Pancreas (tissue), 10 donors: ENCODE data around the gene GPRC5B. TPM values are rescaled to one million over a fixed set of nuclear protein-coding genes. Genes with fewer than 3 reads are reported as not detected.

Source experiments
- ATAC-seq, 4 donors: fragments of 200-7000 bp; cut with Tn5 transposase; one replicate each; pipeline versions ENCODE4 v1.8.0 to v1.9.1; 2020; ENCODE audit warnings: mild to moderate bottlenecking in 4 of 4, moderate library complexity in 4 of 4
- DNase-seq, 6 donors: peaks; one replicate each; pipeline ENCODE4 v3.0.0-alpha.2; 2020
- FAIRE-seq: peaks from 2 replicates; lab custom pipeline; 2012; peaks lifted over from hg19 to GRCh38; lab: Jason Lieb, UNC
- H3K27ac ChIP-seq, 4 donors: fragments of 200-600 bp; sonication (generic); 1 replicate in 3 of 4; 2 replicates in 1 of 4; pipeline versions ENCODE4 v1.5.0 to v1.8.0; 2020
- H3K27me3 ChIP-seq, 4 donors: fragments of 200-600 bp; one replicate each; pipeline ENCODE4 v1.8.0; 2021
- H3K36me3 ChIP-seq, 3 donors: fragments of 200-600 bp; sonication (generic) in 1 of 3; one replicate each; pipeline versions ENCODE4 v1.5.0 to v1.8.0; 2020 to 2021
- H3K4me1 ChIP-seq, 3 donors: fragments of 200-600 bp; one replicate each; pipeline ENCODE4 v1.8.0; 2021
- H3K4me3 ChIP-seq, 4 donors: fragments of 200-600 bp; sonication (generic) in 2 of 4; one replicate each; pipeline versions ENCODE4 v1.5.0 to v1.8.0; 2020 to 2021
- H3K9me3 ChIP-seq, 4 donors: fragments of 200-600 bp; one replicate each; pipeline ENCODE4 v1.8.0; 2021
- WGBS, 2 donors: extraction: QIAGEN DNeasy Blood & Tissue Kit; methylation state at CpG; one replicate each; pipeline ENCODE4 v1.1.7; 2013; 5-methylcytosine and 5-hydroxymethylcytosine counted together
- intact Hi-C, 3 donors: fragments of 100-400 bp; cut with DNase I; formaldehyde crosslinking; loops; one replicate each; pipeline versions ENCODE4 v1.11.1 to v1.14.2; 2022
- polyA plus RNA-seq, 2 donors: library from polyadenylated mRNA; stranded (reverse); fragments of 200-250 nt; gene quantifications; one replicate each; pipeline ENCODE4 v1.2.3, GENCODE V29; 2013
- total RNA-seq, 6 donors: library from RNA; stranded (reverse); fragmentation: NEBNext Ultra II Directional in 4 of 6; extraction: Animal tissue kit (Norgen Biotek cat#: 25700) in 4 of 6; gene quantifications; one replicate each; pipeline versions ENCODE4 v1.2.1 to v1.2.4, GENCODE V29; 2021 to 2023
- TF ChIP-seq, protein P1 (sequence below), 4 donors: fragments of 200-600 bp; sonication (generic) in 3 of 4; IDR thresholded peaks; one replicate each; pipeline versions ENCODE4 v1.5.0 to v1.8.0; 2021; ENCODE audit warnings: antibody characterized with exemption in 4 of 4
- donor health status: healthy with polysubstance abuse.
- donor health status: DM: no; HTN: no; CAD: no; lungs with moderate emphysema.
- donor health status: DM: no; HTN: no; CAD: no.
- donor health status: control.
- donor health status: control.
- donor health status: Bipolar disorder and iron deficiency.
- donor health status: DM: yes; HTN: yes; CAD: no.
- donor health status: DM: no; HTN: no; CAD: no.
- donor health status: DM: no; HTN: no; CAD: no.
- donor health status: DM: yes; HTN: yes; CAD: no.

GPRC5B gene
- total and polyA plus RNA-seq, 8 donors, result 20.0 to 95.5 (median 27.4) TPM

DNA sequence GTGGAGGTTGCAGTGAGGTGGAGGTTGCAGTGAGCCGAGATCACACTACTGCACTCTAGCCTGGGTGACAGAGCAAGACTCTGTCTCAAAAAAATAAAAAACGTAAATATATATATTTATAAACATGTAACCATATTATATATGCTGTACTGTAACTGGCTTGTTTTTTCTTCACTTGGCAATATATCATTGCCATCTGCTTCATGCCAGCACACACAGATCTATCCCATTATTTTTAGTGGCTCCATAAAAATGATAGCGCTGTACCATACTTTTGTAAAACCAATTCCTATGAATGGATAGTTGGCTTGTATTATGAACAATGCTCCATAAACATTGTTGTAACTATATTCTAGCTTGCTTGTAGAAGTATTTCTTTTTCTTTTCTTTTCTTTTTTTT, 49.5 kb downstream of the GPRC5B start:
- DNase-seq (no peak), FAIRE-seq (no peak), ATAC-seq (no peak)
- intact Hi-C loops, result no loop called here
- Histone ChIP-seq H3K27me3 (no peaks in the 10 kb centered on the region), H3K27ac (no peak overlapping the region), H3K36me3 (no peaks in the 10 kb centered on the region), H3K9me3 (no peaks in the 10 kb centered on the region), H3K4me1 (no peaks in the 10 kb centered on the region), H3K4me3 (no peak overlapping the region)
- WGBS, 2 donors, result 91 to 92% methylated on average over 3 of the region's 3 CpGs
- TF ChIP-seq, protein P1, sequence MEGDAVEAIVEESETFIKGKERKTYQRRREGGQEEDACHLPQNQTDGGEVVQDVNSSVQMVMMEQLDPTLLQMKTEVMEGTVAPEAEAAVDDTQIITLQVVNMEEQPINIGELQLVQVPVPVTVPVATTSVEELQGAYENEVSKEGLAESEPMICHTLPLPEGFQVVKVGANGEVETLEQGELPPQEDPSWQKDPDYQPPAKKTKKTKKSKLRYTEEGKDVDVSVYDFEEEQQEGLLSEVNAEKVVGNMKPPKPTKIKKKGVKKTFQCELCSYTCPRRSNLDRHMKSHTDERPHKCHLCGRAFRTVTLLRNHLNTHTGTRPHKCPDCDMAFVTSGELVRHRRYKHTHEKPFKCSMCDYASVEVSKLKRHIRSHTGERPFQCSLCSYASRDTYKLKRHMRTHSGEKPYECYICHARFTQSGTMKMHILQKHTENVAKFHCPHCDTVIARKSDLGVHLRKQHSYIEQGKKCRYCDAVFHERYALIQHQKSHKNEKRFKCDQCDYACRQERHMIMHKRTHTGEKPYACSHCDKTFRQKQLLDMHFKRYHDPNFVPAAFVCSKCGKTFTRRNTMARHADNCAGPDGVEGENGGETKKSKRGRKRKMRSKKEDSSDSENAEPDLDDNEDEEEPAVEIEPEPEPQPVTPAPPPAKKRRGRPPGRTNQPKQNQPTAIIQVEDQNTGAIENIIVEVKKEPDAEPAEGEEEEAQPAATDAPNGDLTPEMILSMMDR (IDR thresholded peaks at IDR 0.05), result no peak

DNA sequence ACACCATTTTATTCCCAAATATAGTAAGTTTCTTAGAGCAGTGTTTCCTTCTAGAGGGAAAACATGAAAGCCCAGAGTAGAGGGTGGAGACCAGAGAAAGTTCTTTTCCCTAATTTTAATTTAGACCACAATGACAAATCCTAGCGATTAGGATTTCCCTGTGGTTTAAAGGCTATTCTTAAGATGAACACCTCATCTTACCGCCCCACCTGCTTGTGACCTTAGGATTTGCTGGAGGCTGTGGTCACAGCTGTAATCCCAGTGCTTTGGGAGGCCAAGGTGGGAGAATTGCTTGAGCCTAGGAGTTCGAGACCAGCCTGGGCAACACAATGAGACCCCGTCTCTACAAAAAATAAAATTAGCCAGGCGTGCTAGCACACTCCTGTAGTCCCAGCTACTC, 51.1 kb downstream of the GPRC5B start:
- WGBS, 2 donors, result 93 to 95% methylated on average over 5 of the region's 5 CpGs
- no peak for DNase-seq
- H3K9me3 ChIP-seq, result no peaks in the 10 kb centered on the region
- TF ChIP-seq, protein P1 (IDR thresholded peaks at IDR 0.05), result no peak
- H3K4me1 ChIP-seq, result no peaks in the 10 kb centered on the region
- intact Hi-C loops, result no loop called here
- H3K27me3 ChIP-seq, result no peaks in the 10 kb centered on the region
- H3K4me3 ChIP-seq, result no peak overlapping the region
- H3K36me3 ChIP-seq, result no peaks in the 10 kb centered on the region
- no peak for ATAC-seq
- no peak for FAIRE-seq
- H3K27ac ChIP-seq, result no peak overlapping the region

GRCh38 chr16:19833176-19833575, 51.5 kb downstream of the GPRC5B start:
- Histone ChIP-seq H3K36me3 (no peaks in the 10 kb centered on the region), H3K27ac (no peak overlapping the region), H3K4me3 (no peak overlapping the region), H3K27me3 (no peaks in the 10 kb centered on the region), H3K9me3 (no peaks in the 10 kb centered on the region), H3K4me1 (no peaks in the 10 kb centered on the region)
- ATAC-seq, result no peak
- TF ChIP-seq, protein P1 (IDR thresholded peaks at IDR 0.05), result no peak
- no peak for FAIRE-seq
- DNase-seq, result no peak
- 73 to 78% methylated on average over 3 of the region's 3 CpGs for WGBS, 2 donors
- intact Hi-C loops, result no loop called here

DNA sequence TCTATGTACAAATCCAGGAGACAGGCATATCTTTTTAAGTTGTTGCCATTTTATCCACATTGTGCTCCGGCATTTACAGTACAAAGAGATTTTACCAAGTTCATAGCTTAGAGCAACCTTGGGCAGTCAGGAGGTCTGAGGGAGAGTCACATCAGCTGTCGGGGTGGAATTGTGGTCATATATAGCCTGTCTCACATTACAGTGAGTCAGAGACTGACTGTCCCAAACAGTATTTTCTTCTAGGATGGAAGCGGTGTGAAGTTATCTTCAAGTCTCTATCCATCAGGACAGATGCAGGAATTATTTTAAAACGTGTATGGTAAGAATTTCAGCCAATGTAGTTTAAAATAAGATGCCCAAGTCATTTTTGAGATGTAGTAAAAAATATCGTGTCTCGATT, 53.0 kb downstream of the GPRC5B start:
- Histone ChIP-seq H3K27me3 (no peaks in the 10 kb centered on the region), H3K4me3 (no peak overlapping the region), H3K27ac (no peak overlapping the region), H3K9me3 (no peaks in the 10 kb centered on the region), H3K36me3 (no peaks in the 10 kb centered on the region), H3K4me1 (no peaks in the 10 kb centered on the region)
- DNase-seq (no peak), ATAC-seq (peak in 1 of 4 donors; percentile 40), FAIRE-seq (no peak)
- TF ChIP-seq, protein P1 (IDR thresholded peaks at IDR 0.05), result no peak
- 85 to 89% methylated on average over 6 of the region's 6 CpGs for WGBS, 2 donors
- intact Hi-C loops, result no loop called here

- TF ChIP-seq, protein P1 (IDR thresholded peaks at IDR 0.05), result no peak
- Histone ChIP-seq H3K4me3 (no peak overlapping the region), H3K27me3 (no peaks in the 10 kb centered on the region), H3K27ac (no peak overlapping the region), H3K4me1 (no peaks in the 10 kb centered on the region), H3K9me3 (no peaks in the 10 kb centered on the region), H3K36me3 (no peaks in the 10 kb centered on the region)
- intact Hi-C loops, result no loop called here
- ATAC-seq, result no peak
- 88 to 93% methylated on average over 5 of the region's 5 CpGs for WGBS, 2 donors
- no peak for DNase-seq
- FAIRE-seq, result no peak
These were observed 53.6 kb downstream of the GPRC5B start for GRCh38 chr16:19830902-19831560.
